ENCODE data around the gene MYRF.

MYRF gene

GRCh38 chr11:61728066-61728939 is 24.1 kb upstream of the MYRF start:
- Histone ChIP-seq H3K23ac (ENCODE audit: low read length) (no peak overlapping the region), H3K79me2 (ENCODE audit: control insufficient read depth, insufficient read depth, low read length) (no peaks in the 10 kb centered on the region), H3K4me2 (ENCODE audit: low read length) (no peak overlapping the region), H2BK15ac (replicated peaks; ENCODE audit: low read depth) (no peak overlapping the region), H2BK120ac (ENCODE audit: low read depth, low read length) (no peak overlapping the region), H3K4me3 (ENCODE audit: low read length) (no peak overlapping the region), H3K27me3 (ENCODE audit: insufficient read depth, low read length, poor library complexity) (no peaks in the 10 kb centered on the region), H3K18ac (ENCODE audit: low read length) (no peak overlapping the region), H3K27ac (ENCODE audit: low read depth, low read length) (no peak overlapping the region), H4K5ac (ENCODE audit: low read length) (no peak overlapping the region), H3K56ac (ENCODE audit: low read length) (no peak overlapping the region), H4K8ac (ENCODE audit: low read depth, low read length) (no peak overlapping the region), H2BK5ac (ENCODE audit: low read length) (no peak overlapping the region), H3K4ac (ENCODE audit: low read depth, low read length) (no peak overlapping the region), H2AK5ac (ENCODE audit: low read length) (no peak overlapping the region), H3K4me1 (ENCODE audit: control insufficient read depth, low read depth, low read length) (no peaks in the 10 kb centered on the region), H3K9ac (ENCODE audit: low read length) (no peak overlapping the region), H3K36me3 (ENCODE audit: control insufficient read depth, insufficient read depth, low read length) (peaks cover 2% of the 10 kb centered on the region), H3K79me1 (ENCODE audit: low read length) (no peaks in the 10 kb centered on the region)
- WGBS (ENCODE audit: extremely low coverage, insufficient coverage, low lambda C conversion rate): no CpG with 5 or more reads among the region's 33 CpGs
- DNase-seq: no peak

GRCh38 chr11:61728940-61729219 is 23.6 kb upstream of the MYRF start:
- no peak overlapping the region for H3K4me2 ChIP-seq (ENCODE audit: low read length)
- H3K4ac ChIP-seq (ENCODE audit: low read depth, low read length): no peak overlapping the region
- no peak overlapping the region for H3K18ac ChIP-seq (ENCODE audit: low read length)
- no peak overlapping the region for H4K5ac ChIP-seq (ENCODE audit: low read length)
- H2AK5ac ChIP-seq (ENCODE audit: low read length): no peak overlapping the region
- H3K4me1 ChIP-seq (ENCODE audit: control insufficient read depth, low read depth, low read length): no peaks in the 10 kb centered on the region
- no CpG with 5 or more reads among the region's 8 CpGs for WGBS (ENCODE audit: extremely low coverage, insufficient coverage, low lambda C conversion rate)
- DNase-seq: no peak
- H3K56ac ChIP-seq (ENCODE audit: low read length): no peak overlapping the region
- no peak overlapping the region for H3K4me3 ChIP-seq (ENCODE audit: low read length)
- no peak overlapping the region for H2BK5ac ChIP-seq (ENCODE audit: low read length)
- no peaks in the 10 kb centered on the region for H3K79me2 ChIP-seq (ENCODE audit: control insufficient read depth, insufficient read depth, low read length)
- H3K79me1 ChIP-seq (ENCODE audit: low read length): no peaks in the 10 kb centered on the region
- no peak overlapping the region for H3K23ac ChIP-seq (ENCODE audit: low read length)
- H4K8ac ChIP-seq (ENCODE audit: low read depth, low read length): no peak overlapping the region
- no peak overlapping the region for H2BK120ac ChIP-seq (ENCODE audit: low read depth, low read length)
- no peaks in the 10 kb centered on the region for H3K27me3 ChIP-seq (ENCODE audit: insufficient read depth, low read length, poor library complexity)
- H3K36me3 ChIP-seq (ENCODE audit: control insufficient read depth, insufficient read depth, low read length): peaks cover 2% of the 10 kb centered on the region
- no peak overlapping the region for H3K9ac ChIP-seq (ENCODE audit: low read length)
- H2BK15ac ChIP-seq (replicated peaks; ENCODE audit: low read depth): no peak overlapping the region
- H3K27ac ChIP-seq (ENCODE audit: low read depth, low read length): no peak overlapping the region

GRCh38 chr11:61730240-61730994 is 22.0 kb upstream of the MYRF start:
- Histone ChIP-seq H3K4ac (ENCODE audit: low read depth, low read length) (no peak overlapping the region), H3K4me1 (ENCODE audit: control insufficient read depth, low read depth, low read length) (no peaks in the 10 kb centered on the region), H2BK5ac (ENCODE audit: low read length) (no peak overlapping the region), H3K9ac (ENCODE audit: low read length) (no peak overlapping the region), H3K4me3 (ENCODE audit: low read length) (no peak overlapping the region), H3K18ac (ENCODE audit: low read length) (no peak overlapping the region), H4K5ac (ENCODE audit: low read length) (no peak overlapping the region), H3K56ac (ENCODE audit: low read length) (no peak overlapping the region), H3K4me2 (ENCODE audit: low read length) (no peak overlapping the region), H2AK5ac (ENCODE audit: low read length) (no peak overlapping the region), H2BK15ac (replicated peaks; ENCODE audit: low read depth) (no peak overlapping the region), H3K27me3 (ENCODE audit: insufficient read depth, low read length, poor library complexity) (no peaks in the 10 kb centered on the region), H3K79me2 (ENCODE audit: control insufficient read depth, insufficient read depth, low read length) (no peaks in the 10 kb centered on the region), H3K36me3 (ENCODE audit: control insufficient read depth, insufficient read depth, low read length) (no peaks in the 10 kb centered on the region), H2BK120ac (ENCODE audit: low read depth, low read length) (no peak overlapping the region), H3K27ac (ENCODE audit: low read depth, low read length) (no peak overlapping the region), H3K79me1 (ENCODE audit: low read length) (no peaks in the 10 kb centered on the region), H4K8ac (ENCODE audit: low read depth, low read length) (no peak overlapping the region), H3K23ac (ENCODE audit: low read length) (no peak overlapping the region)
- DNase-seq: no peak
- WGBS (ENCODE audit: extremely low coverage, insufficient coverage, low lambda C conversion rate): no CpG with 5 or more reads among the region's 13 CpGs

GRCh38 chr11:61731211-61731951 is 21.1 kb upstream of the MYRF start:
- Histone ChIP-seq H2BK5ac (ENCODE audit: low read length) (no peak overlapping the region), H3K36me3 (ENCODE audit: control insufficient read depth, insufficient read depth, low read length) (no peaks in the 10 kb centered on the region), H2BK120ac (ENCODE audit: low read depth, low read length) (no peak overlapping the region), H3K79me1 (ENCODE audit: low read length) (no peaks in the 10 kb centered on the region), H3K79me2 (ENCODE audit: control insufficient read depth, insufficient read depth, low read length) (no peaks in the 10 kb centered on the region), H3K27ac (ENCODE audit: low read depth, low read length) (no peak overlapping the region), H3K4me3 (ENCODE audit: low read length) (no peak overlapping the region), H4K5ac (ENCODE audit: low read length) (no peak overlapping the region), H2BK15ac (replicated peaks; ENCODE audit: low read depth) (no peak overlapping the region), H4K8ac (ENCODE audit: low read depth, low read length) (no peak overlapping the region), H3K4me2 (ENCODE audit: low read length) (no peak overlapping the region), H3K56ac (ENCODE audit: low read length) (no peak overlapping the region), H3K9ac (ENCODE audit: low read length) (no peak overlapping the region), H3K4me1 (ENCODE audit: control insufficient read depth, low read depth, low read length) (no peaks in the 10 kb centered on the region), H3K23ac (ENCODE audit: low read length) (no peak overlapping the region), H3K18ac (ENCODE audit: low read length) (no peak overlapping the region), H2AK5ac (ENCODE audit: low read length) (no peak overlapping the region), H3K27me3 (ENCODE audit: insufficient read depth, low read length, poor library complexity) (no peaks in the 10 kb centered on the region), H3K4ac (ENCODE audit: low read depth, low read length) (no peak overlapping the region)
- WGBS (ENCODE audit: extremely low coverage, insufficient coverage, low lambda C conversion rate): no CpG with 5 or more reads among the region's 19 CpGs
- DNase-seq: no peak

GRCh38 chr11:61731952-61732675 is 20.3 kb upstream of the MYRF start:
- Histone ChIP-seq H2BK15ac (replicated peaks; ENCODE audit: low read depth) (no peak overlapping the region), H3K4me3 (ENCODE audit: low read length) (no peak overlapping the region), H3K56ac (ENCODE audit: low read length) (no peak overlapping the region), H3K27me3 (ENCODE audit: insufficient read depth, low read length, poor library complexity) (no peaks in the 10 kb centered on the region), H3K18ac (ENCODE audit: low read length) (no peak overlapping the region), H3K36me3 (ENCODE audit: control insufficient read depth, insufficient read depth, low read length) (no peaks in the 10 kb centered on the region), H3K9ac (ENCODE audit: low read length) (no peak overlapping the region), H3K79me2 (ENCODE audit: control insufficient read depth, insufficient read depth, low read length) (no peaks in the 10 kb centered on the region), H3K4ac (ENCODE audit: low read depth, low read length) (no peak overlapping the region), H3K79me1 (ENCODE audit: low read length) (no peaks in the 10 kb centered on the region), H2BK120ac (ENCODE audit: low read depth, low read length) (no peak overlapping the region), H2AK5ac (ENCODE audit: low read length) (no peak overlapping the region), H3K4me1 (ENCODE audit: control insufficient read depth, low read depth, low read length) (no peaks in the 10 kb centered on the region), H4K5ac (ENCODE audit: low read length) (no peak overlapping the region), H2BK5ac (ENCODE audit: low read length) (no peak overlapping the region), H3K23ac (ENCODE audit: low read length) (no peak overlapping the region), H3K27ac (ENCODE audit: low read depth, low read length) (no peak overlapping the region), H3K4me2 (ENCODE audit: low read length) (no peak overlapping the region), H4K8ac (ENCODE audit: low read depth, low read length) (no peak overlapping the region)
- no peak for DNase-seq
- WGBS (ENCODE audit: extremely low coverage, insufficient coverage, low lambda C conversion rate): no CpG with 5 or more reads among the region's 8 CpGs

Data from mesendoderm (in vitro differentiated cells).